H54 (cell line): ENCODE data around the gene WIPF3.

ENCODE experiments used
- DNase-seq: peaks from one replicate; pipeline ENCODE4 v3.0.0; 2011; ENCODE audit warnings: low spot score, mixed read lengths; ENCODE audit not compliant: insufficient read length
- FAIRE-seq: peaks from 3 replicates; lab custom pipeline; 2011; peaks lifted over from hg19 to GRCh38; lab: Jason Lieb, UNC
- POLR2A ChIP-seq: IDR thresholded peaks from 2 replicates; pipeline ENCODE4 v1.6.1; 2011; ENCODE audit warnings: low read depth, mild to moderate bottlenecking, low read length

Gene WIPF3

GRCh38 chr7:29865526-29865925 lies 59.2 kb downstream of the WIPF3 start:
- DNase-seq (peak; percentile 65), FAIRE-seq (no peak)
- no peak for TF ChIP-seq POLR2A

GRCh38 chr7:29866490-29866930 lies 60.2 kb downstream of the WIPF3 start:
- no peak for FAIRE-seq
- DNase-seq, result no peak
- TF ChIP-seq POLR2A, result no peak

- DNase-seq, result no peak
- no peak for FAIRE-seq
- no peak for TF ChIP-seq POLR2A
Observed at GRCh38 chr7:29871787-29872398, 65.6 kb downstream of the WIPF3 start.

GRCh38 chr7:29873644-29874294 lies 67.5 kb downstream of the WIPF3 start:
- DNase-seq (no peak), FAIRE-seq (no peak)
- no peak for TF ChIP-seq POLR2A

GRCh38 chr7:29875741-29876140 lies 69.4 kb downstream of the WIPF3 start:
- TF ChIP-seq POLR2A, result no peak
- DNase-seq, result no peak
- no peak for FAIRE-seq

GRCh38 chr7:29877196-29877595 lies 70.9 kb downstream of the WIPF3 start:
- TF ChIP-seq POLR2A, result no peak
- no peak for FAIRE-seq
- no peak for DNase-seq

GRCh38 chr7:29878081-29878688 lies 71.9 kb downstream of the WIPF3 start:
- FAIRE-seq (no peak), DNase-seq (peak; percentile 62)
- no peak for TF ChIP-seq POLR2A

GRCh38 chr7:29879609-29880008 lies 73.3 kb downstream of the WIPF3 start:
- peak; percentile 52 for DNase-seq
- FAIRE-seq, result no peak
- no peak for TF ChIP-seq POLR2A

GRCh38 chr7:29881724-29882123 lies 75.4 kb downstream of the WIPF3 start:
- no peak for TF ChIP-seq POLR2A
- FAIRE-seq, result no peak
- DNase-seq, result no peak

GRCh38 chr7:29882481-29882880 lies 76.2 kb downstream of the WIPF3 start:
- no peak for TF ChIP-seq POLR2A
- DNase-seq, result no peak
- no peak for FAIRE-seq

GRCh38 chr7:29883462-29884398 lies 77.4 kb downstream of the WIPF3 start:
- TF ChIP-seq POLR2A, result no peak
- FAIRE-seq (no peak), DNase-seq (no peak)

GRCh38 chr7:29884399-29885272 lies 78.3 kb downstream of the WIPF3 start:
- FAIRE-seq (no peak), DNase-seq (no peak)
- TF ChIP-seq POLR2A, result no peak

GRCh38 chr7:29885626-29886025 lies 79.3 kb downstream of the WIPF3 start:
- DNase-seq (no peak), FAIRE-seq (no peak)

More at GRCh38 chr7:29885626-29886025, 79.3 kb downstream of the WIPF3 start:
- no peak for TF ChIP-seq POLR2A
